A204.1 (cell line): Measurements from ENCODE around the gene ZFAND6.
"Not testable (repeated sequence)": the region's sequence is repeated elsewhere in the genome, so short reads cannot be mapped to it uniquely, and the experiment has no call there.

Source experiments
- FAIRE-seq: peaks from 2 replicates; lab custom pipeline; 2012; peaks lifted over from hg19 to GRCh38; lab: Jason Lieb, UNC

Gene ZFAND6

GRCh38 chr15:80151576-80151975 is 92.1 kb downstream of the ZFAND6 start:
- FAIRE-seq: no peak

GRCh38 chr15:80152180-80152895 is 92.9 kb downstream of the ZFAND6 start:
- no peak for FAIRE-seq

- no peak for FAIRE-seq
Observed at GRCh38 chr15:80152896-80153876, 93.7 kb downstream of the ZFAND6 start, which contains the start of gene FAH. Gene FAH, plus strand, starts transcription at chr15:80152999. Its CDS starts 56 bp downstream, at chr15:80153055.

GRCh38 chr15:80153900-80154299 is 94.4 kb downstream of the ZFAND6 start:
- no peak for FAIRE-seq

- no peak for FAIRE-seq
Observed at GRCh38 chr15:80154336-80154735, 94.9 kb downstream of the ZFAND6 start.

GRCh38 chr15:80155001-80155377 is 95.5 kb downstream of the ZFAND6 start:
- no peak for FAIRE-seq

- FAIRE-seq: not testable (repeated sequence)
Observed at GRCh38 chr15:80155378-80156175, 96.1 kb downstream of the ZFAND6 start.

- no peak for FAIRE-seq
Observed at GRCh38 chr15:80156176-80156720, 96.8 kb downstream of the ZFAND6 start.

GRCh38 chr15:80157215-80157614 is 97.7 kb downstream of the ZFAND6 start:
- no peak for FAIRE-seq

GRCh38 chr15:80159301-80159700 is 99.8 kb downstream of the ZFAND6 start:
- FAIRE-seq: no peak

GRCh38 chr15:80159811-80160569 is 100.5 kb downstream of the ZFAND6 start:
- FAIRE-seq: no peak

GRCh38 chr15:80160570-80161156 is 101.2 kb downstream of the ZFAND6 start:
- FAIRE-seq: no peak

GRCh38 chr15:80161468-80162016 is 102.1 kb downstream of the ZFAND6 start:
- no peak for FAIRE-seq

GRCh38 chr15:80162059-80162554 is 102.6 kb downstream of the ZFAND6 start:
- FAIRE-seq: no peak

- no peak for FAIRE-seq
Observed at GRCh38 chr15:80163217-80163616, 103.7 kb downstream of the ZFAND6 start.

- no peak for FAIRE-seq
Observed at GRCh38 chr15:80163897-80164296, 104.4 kb downstream of the ZFAND6 start.

GRCh38 chr15:80167936-80168335 is 108.5 kb downstream of the ZFAND6 start:
- no peak for FAIRE-seq

- FAIRE-seq: no peak
Observed at GRCh38 chr15:80168421-80168820, 108.9 kb downstream of the ZFAND6 start.

- FAIRE-seq: no peak
Observed at GRCh38 chr15:80169768-80170357, 110.4 kb downstream of the ZFAND6 start.

GRCh38 chr15:80170596-80170995 is 111.1 kb downstream of the ZFAND6 start:
- no peak for FAIRE-seq
